ENCODE results near the gene GFOD1. TPM values are rescaled to one million over a fixed set of nuclear protein-coding genes. Genes with fewer than 3 reads are reported as not detected.

The GFOD1 gene
- total RNA-seq, 1 experiment from 2014 or later, result 0.62 TPM

DNA sequence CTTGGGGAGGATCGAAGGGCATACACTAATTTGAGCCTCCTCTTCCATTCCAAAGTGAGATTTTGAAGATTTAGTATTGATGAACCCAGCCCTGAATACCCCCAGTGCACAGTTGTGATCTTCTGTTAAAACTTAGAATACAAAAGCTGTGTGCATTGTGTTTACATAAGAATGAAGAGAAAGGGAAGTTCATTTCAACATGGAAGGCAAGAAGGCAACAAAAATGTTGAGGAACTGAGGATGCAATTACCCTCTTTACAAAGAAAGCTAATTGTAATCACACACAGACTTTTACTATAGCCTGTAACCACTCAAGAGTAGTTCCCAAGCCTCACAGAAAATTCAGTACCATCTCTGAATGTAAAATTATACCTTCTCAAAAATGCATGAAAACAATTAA lies 49.3 kb downstream of the GFOD1 start:
- ATAC-seq (no peak), DNase-seq (ENCODE audit: low read depth, low spot score) (no peak)
- H3K4me1 ChIP-seq (ENCODE audit: control insufficient read depth, insufficient read depth, low read length), result no peaks in the 10 kb centered on the region
- TF ChIP-seq REST (IDR thresholded peaks at IDR 0.05; ENCODE audit: insufficient read depth in 1 of 2, low read depth in 2 of 2, low read length in 1 of 2), result no peak
- in situ Hi-C loops (cut with HindIII; ENCODE audit: low pct_unique_long_range_greater_than_20kb, low sequenced_read_pairs), result no loop called here
- BruUV-seq (replicated peaks), result no TSS peak
- H3K4me3 ChIP-seq (ENCODE audit: low read depth in 2 of 2, low read length in 2 of 2), result no peak overlapping the region
- ChIA-PET POLR2A (no interaction called here), CTCF (no interaction called here)
- intact Hi-C loops (cut with micrococcal nuclease; ENCODE audit: unreplicated experiment), result no loop called here
- H3K36me3 ChIP-seq (ENCODE audit: control insufficient read depth, insufficient read depth, low read length), result no peaks in the 10 kb centered on the region
- no peaks in the 10 kb centered on the region for H3K9me3 ChIP-seq (ENCODE audit: control insufficient read depth, insufficient read depth, low read depth, low read length)
- H3K27me3 ChIP-seq (ENCODE audit: control insufficient read depth, insufficient read depth, low read length), result peaks cover 2% of the 10 kb centered on the region; the same call in 1 of the 2 replicates
- no peak overlapping the region for H3K27ac ChIP-seq (ENCODE audit: low read length)

- H3K36me3 ChIP-seq (ENCODE audit: control insufficient read depth, insufficient read depth, low read length), result no peaks in the 10 kb centered on the region
- ATAC-seq (no peak), DNase-seq (ENCODE audit: low read depth, low spot score) (no peak)
- H3K27me3 ChIP-seq (ENCODE audit: control insufficient read depth, insufficient read depth, low read length), result peaks cover 2% of the 10 kb centered on the region; the same call in 1 of the 2 replicates
- ChIA-PET CTCF (no interaction called here), POLR2A (no interaction called here)
- in situ Hi-C loops (cut with HindIII; ENCODE audit: low pct_unique_long_range_greater_than_20kb, low sequenced_read_pairs) (no loop called here), intact Hi-C loops (cut with micrococcal nuclease; ENCODE audit: unreplicated experiment) (no loop called here)
- H3K4me3 ChIP-seq (ENCODE audit: low read depth in 2 of 2, low read length in 2 of 2), result no peak overlapping the region
- no TSS peak for BruUV-seq (replicated peaks)
- no peaks in the 10 kb centered on the region for H3K9me3 ChIP-seq (ENCODE audit: control insufficient read depth, insufficient read depth, low read depth, low read length)
- no peak overlapping the region for H3K27ac ChIP-seq (ENCODE audit: low read length)
- no peaks in the 10 kb centered on the region for H3K4me1 ChIP-seq (ENCODE audit: control insufficient read depth, insufficient read depth, low read length)
- TF ChIP-seq, protein P1, sequence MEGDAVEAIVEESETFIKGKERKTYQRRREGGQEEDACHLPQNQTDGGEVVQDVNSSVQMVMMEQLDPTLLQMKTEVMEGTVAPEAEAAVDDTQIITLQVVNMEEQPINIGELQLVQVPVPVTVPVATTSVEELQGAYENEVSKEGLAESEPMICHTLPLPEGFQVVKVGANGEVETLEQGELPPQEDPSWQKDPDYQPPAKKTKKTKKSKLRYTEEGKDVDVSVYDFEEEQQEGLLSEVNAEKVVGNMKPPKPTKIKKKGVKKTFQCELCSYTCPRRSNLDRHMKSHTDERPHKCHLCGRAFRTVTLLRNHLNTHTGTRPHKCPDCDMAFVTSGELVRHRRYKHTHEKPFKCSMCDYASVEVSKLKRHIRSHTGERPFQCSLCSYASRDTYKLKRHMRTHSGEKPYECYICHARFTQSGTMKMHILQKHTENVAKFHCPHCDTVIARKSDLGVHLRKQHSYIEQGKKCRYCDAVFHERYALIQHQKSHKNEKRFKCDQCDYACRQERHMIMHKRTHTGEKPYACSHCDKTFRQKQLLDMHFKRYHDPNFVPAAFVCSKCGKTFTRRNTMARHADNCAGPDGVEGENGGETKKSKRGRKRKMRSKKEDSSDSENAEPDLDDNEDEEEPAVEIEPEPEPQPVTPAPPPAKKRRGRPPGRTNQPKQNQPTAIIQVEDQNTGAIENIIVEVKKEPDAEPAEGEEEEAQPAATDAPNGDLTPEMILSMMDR (IDR thresholded peaks at IDR 0.05), result no peak
- TF ChIP-seq POLR2AphosphoS5 (IDR thresholded peaks at IDR 0.05; ENCODE audit: low read depth, low read length) (no peak), TCF7L2 (IDR thresholded peaks at IDR 0.05; ENCODE audit: low read depth, low read length) (no peak), REST (IDR thresholded peaks at IDR 0.05; ENCODE audit: insufficient read depth in 1 of 2, low read depth in 2 of 2, low read length in 1 of 2) (no peak)
Measured at GRCh38 chr6:13437218-13437996, 50.0 kb downstream of the GFOD1 start.

All from Panc1 (cell line).